Tibial nerve (tissue), 4 donors: ENCODE data around the gene HPS6. TPM values are rescaled to one million over a fixed set of nuclear protein-coding genes. Genes with fewer than 3 reads are reported as not detected.
A peak's percentile ranks its signal among the peaks of the same experiment; 100 is the strongest.
"Not testable (repeated sequence)": the region's sequence is repeated elsewhere in the genome, so short reads cannot be mapped to it uniquely, and the experiment has no call there.

ENCODE experiments used
- DNase-seq, 2 donors: peaks; one replicate each; pipeline ENCODE4 v3.0.0-alpha.2; 2019; ENCODE audit warnings: low spot score in 2 of 2
- H3K27ac ChIP-seq, 4 donors: fragments of 200-600 bp; sonication (generic) in 3 of 4; one replicate each; pipeline ENCODE4 v1.5.1; 2017 to 2019; ENCODE audit warnings: mild to moderate bottlenecking in 1 of 4
- H3K27me3 ChIP-seq, 2 donors: fragments of 200-600 bp; sonication (generic) in 1 of 2; one replicate each; pipeline versions ENCODE4 v1.5.1 to v1.6.0; 2017 to 2019
- H3K36me3 ChIP-seq, 3 donors: fragments of 200-600 bp; sonication (generic); one replicate each; pipeline ENCODE4 v1.5.1; 2018 to 2019
- H3K4me1 ChIP-seq, 4 donors: fragments of 200-600 bp; sonication (generic) in 3 of 4; one replicate each; pipeline ENCODE4 v1.5.1; 2017 to 2019
- H3K4me3 ChIP-seq, 4 donors: fragments of 200-600 bp; sonication (generic) in 3 of 4; one replicate each; pipeline ENCODE4 v1.5.1; 2017 to 2019; ENCODE audit warnings: mild to moderate bottlenecking in 1 of 4, moderate library complexity in 1 of 4
- H3K9me3 ChIP-seq, 4 donors: fragments of 200-600 bp; sonication (generic) in 3 of 4; one replicate each; pipeline ENCODE4 v1.5.1; 2017 to 2019
- EP300 ChIP-seq, 2 donors: sonication (generic); formaldehyde crosslinking; IDR thresholded peaks; one replicate each; pipeline ENCODE4 v1.6.1; 2017; ENCODE audit warnings: antibody characterized with exemption in 2 of 2, mild to moderate bottlenecking in 1 of 2
- POLR2A ChIP-seq, 2 donors: fragments of 450-650 bp; IDR thresholded peaks; one replicate each; pipeline ENCODE4 v1.6.1; 2017; ENCODE audit warnings: antibody characterized with exemption in 2 of 2, mild to moderate bottlenecking in 2 of 2, moderate library complexity in 2 of 2
- WGBS, 2 donors: methylation state at CpG; one replicate each; pipeline ENCODE4 v1.1.5; 2018; 5-methylcytosine and 5-hydroxymethylcytosine counted together
- total RNA-seq, 4 donors: library from RNA; depleted of rRNA; stranded (reverse); fragments of >200 nt; gene quantifications; one replicate each; pipeline ENCODE4 v1.1.0, GENCODE V29; 2016
- TF ChIP-seq, protein P1 (sequence below), 5 experiments: fragments of 200-600 bp in 3 of 5; fragments of 450-650 bp in 2 of 5; sonication (generic) in 3 of 5; IDR thresholded peaks; one replicate each; pipeline ENCODE4 v1.5.1; 2016 to 2019; ENCODE audit warnings: antibody characterized with exemption in 5 of 5, mild to moderate bottlenecking in 3 of 5, moderate library complexity in 2 of 5

Gene HPS6
- total RNA-seq, 4 donors from 2014 or later, result 33.5 to 36.5 (median 34.8) TPM

DNA sequence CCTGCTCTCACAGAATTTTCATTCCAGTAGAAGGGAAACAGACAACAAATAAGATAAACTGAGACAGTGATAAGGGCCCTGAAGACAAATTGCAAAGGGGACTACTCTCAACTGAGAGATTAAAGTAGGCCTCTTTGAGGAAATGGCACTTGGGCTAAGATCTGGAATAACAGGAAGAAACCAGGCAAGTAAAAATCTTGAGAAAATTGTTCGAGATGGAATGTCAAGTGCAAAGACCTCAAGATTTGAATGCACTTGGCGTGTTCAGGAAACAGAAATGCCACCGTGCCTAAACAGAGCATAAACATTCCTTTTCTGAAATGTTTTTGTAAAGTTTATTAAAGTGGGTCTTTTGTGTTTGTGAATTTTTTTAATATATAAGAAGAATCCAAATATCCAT, 19.9 kb upstream of the HPS6 start:
- H3K27ac ChIP-seq, result no peak overlapping the region
- peaks cover 0 to 24% (median 0%) of the 10 kb centered on the region in 4 donors for H3K4me1 ChIP-seq
- TF ChIP-seq EP300 (IDR thresholded peaks at IDR 0.05) (no peak), POLR2A (IDR thresholded peaks at IDR 0.05) (no peak)
- TF ChIP-seq, protein P1, sequence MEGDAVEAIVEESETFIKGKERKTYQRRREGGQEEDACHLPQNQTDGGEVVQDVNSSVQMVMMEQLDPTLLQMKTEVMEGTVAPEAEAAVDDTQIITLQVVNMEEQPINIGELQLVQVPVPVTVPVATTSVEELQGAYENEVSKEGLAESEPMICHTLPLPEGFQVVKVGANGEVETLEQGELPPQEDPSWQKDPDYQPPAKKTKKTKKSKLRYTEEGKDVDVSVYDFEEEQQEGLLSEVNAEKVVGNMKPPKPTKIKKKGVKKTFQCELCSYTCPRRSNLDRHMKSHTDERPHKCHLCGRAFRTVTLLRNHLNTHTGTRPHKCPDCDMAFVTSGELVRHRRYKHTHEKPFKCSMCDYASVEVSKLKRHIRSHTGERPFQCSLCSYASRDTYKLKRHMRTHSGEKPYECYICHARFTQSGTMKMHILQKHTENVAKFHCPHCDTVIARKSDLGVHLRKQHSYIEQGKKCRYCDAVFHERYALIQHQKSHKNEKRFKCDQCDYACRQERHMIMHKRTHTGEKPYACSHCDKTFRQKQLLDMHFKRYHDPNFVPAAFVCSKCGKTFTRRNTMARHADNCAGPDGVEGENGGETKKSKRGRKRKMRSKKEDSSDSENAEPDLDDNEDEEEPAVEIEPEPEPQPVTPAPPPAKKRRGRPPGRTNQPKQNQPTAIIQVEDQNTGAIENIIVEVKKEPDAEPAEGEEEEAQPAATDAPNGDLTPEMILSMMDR (IDR thresholded peaks at IDR 0.05), result no peak
- whole genome bisulfite sequencing, 2 donors, result 48 to 54% methylated on average over 3 of the region's 3 CpGs
- H3K9me3 ChIP-seq, result no peaks in the 10 kb centered on the region
- no peaks in the 10 kb centered on the region for H3K36me3 ChIP-seq
- no peaks in the 10 kb centered on the region for H3K27me3 ChIP-seq
- no peak overlapping the region for H3K4me3 ChIP-seq
- DNase-seq, result no peak

DNA sequence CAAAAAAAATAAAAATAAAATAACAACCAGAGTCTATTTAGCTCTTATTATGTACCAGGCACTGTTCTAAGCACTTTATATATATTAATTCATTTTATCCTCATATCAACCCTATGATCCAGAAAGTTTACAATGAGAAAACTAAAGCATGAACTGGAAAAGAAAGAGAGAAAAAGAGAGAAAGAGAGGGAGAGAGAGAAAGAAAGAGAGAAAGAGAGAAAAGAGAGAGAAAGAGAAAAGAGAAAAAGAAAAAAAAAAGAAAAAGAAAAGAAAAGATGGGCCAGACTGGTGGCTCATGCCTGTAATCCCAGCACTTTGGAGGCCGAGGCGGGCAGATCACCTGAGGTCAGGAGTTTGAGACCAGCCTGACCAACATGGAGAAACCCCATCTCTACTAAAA, 19.1 kb upstream of the HPS6 start:
- Histone ChIP-seq H3K4me3 (no peak overlapping the region), H3K27ac (no peak overlapping the region), H3K27me3 (no peaks in the 10 kb centered on the region), H3K36me3 (no peaks in the 10 kb centered on the region), H3K4me1 (peaks cover 0 to 24% (median 0%) of the 10 kb centered on the region in 4 donors), H3K9me3 (no peaks in the 10 kb centered on the region)
- TF ChIP-seq POLR2A (IDR thresholded peaks at IDR 0.05) (no peak), EP300 (IDR thresholded peaks at IDR 0.05) (no peak)
- TF ChIP-seq, protein P1 (IDR thresholded peaks at IDR 0.05), result no peak
- WGBS, 2 donors, result 96 to 97% methylated on average over 2 of the region's 2 CpGs
- DNase-seq, result no peak

GRCh38 chr10:102054881-102055646, 10.1 kb upstream of the HPS6 start:
- H3K4me3 ChIP-seq, result peak overlapping the region; percentile 84 to 89 (median 87)
- peaks cover 0 to 41% (median 10%) of the 10 kb centered on the region in 4 donors for H3K4me1 ChIP-seq
- 67 to 69% methylated on average over 34 of the region's 34 CpGs for WGBS, 2 donors
- DNase-seq, result peak in 1 of 2 donors; percentile 22
- not testable (repeated sequence) for H3K36me3 ChIP-seq, H3K9me3 ChIP-seq, H3K27me3 ChIP-seq
- H3K27ac ChIP-seq, result peak overlapping the region; percentile 80 to 98 (median 94)

GRCh38 chr10:102055647-102056419, 9.3 kb upstream of the HPS6 start, which contains the start of gene ARMH3:
TSS of gene ARMH3 (minus strand) at chr10:102056173. CDS start at chr10:102040114, 16,059 bp downstream.
- peak within 1 kb of the TSS; percentile 84 to 89 (median 87) for H3K4me3 ChIP-seq
- peak; percentile 15 to 55 for TF ChIP-seq POLR2A (IDR thresholded peaks at IDR 0.05)
- TF ChIP-seq, protein P1 (IDR thresholded peaks at IDR 0.05), result peak in 2 of 5 experiments; percentile 41 to 61
- TF ChIP-seq EP300 (IDR thresholded peaks at IDR 0.05), result peak; percentile 35 to 81
- H3K4me1 ChIP-seq, result peaks cover 0 to 41% (median 10%) of the 10 kb centered on the region in 4 donors
- H3K9me3 ChIP-seq, result no peaks in the 10 kb centered on the region
- no peaks in the 10 kb centered on the region for H3K27me3 ChIP-seq
- 1% methylated on average over 35 to 42 of the region's 79 CpGs for WGBS, 2 donors
- peak; percentile 77 to 94 for DNase-seq
- peak within 1 kb of the TSS; percentile 80 to 98 (median 94) for H3K27ac ChIP-seq
- no peaks in the 10 kb centered on the region for H3K36me3 ChIP-seq

- Histone ChIP-seq H3K27ac (no peak overlapping the region), H3K4me3 (no peak overlapping the region), H3K36me3 (no peaks in the 10 kb centered on the region), H3K9me3 (no peaks in the 10 kb centered on the region), H3K27me3 (no peaks in the 10 kb centered on the region), H3K4me1 (peaks cover 0 to 13% (median 5%) of the 10 kb centered on the region in 4 donors)
- TF ChIP-seq, protein P1 (IDR thresholded peaks at IDR 0.05), result no peak
- no peak for TF ChIP-seq POLR2A (IDR thresholded peaks at IDR 0.05)
- TF ChIP-seq EP300 (IDR thresholded peaks at IDR 0.05), result no peak
- no peak for DNase-seq
These were observed 5.2 kb upstream of the HPS6 start for GRCh38 chr10:102059987-102060386.
